ENCODE data around the gene ZBED2. TPM values are rescaled to one million over a fixed set of nuclear protein-coding genes. Genes with fewer than 3 reads are reported as not detected.
"Not testable (repeated sequence)": the region's sequence is repeated elsewhere in the genome, so short reads cannot be mapped to it uniquely, and the experiment has no call there.

ZBED2 gene
- 1 to 10 TPM in 1 of 4 donors, under 1 TPM in 2, not detected in 1; 0.49 to 1.9 (median 0.84) TPM for total RNA-seq

GRCh38 chr3:111595232-111595631, at the start of gene ZBED2:
ZBED2 (minus strand) TSS chr3:111595346; CDS start chr3:111594201, 1,145 bp downstream.
- TF ChIP-seq, protein P1, sequence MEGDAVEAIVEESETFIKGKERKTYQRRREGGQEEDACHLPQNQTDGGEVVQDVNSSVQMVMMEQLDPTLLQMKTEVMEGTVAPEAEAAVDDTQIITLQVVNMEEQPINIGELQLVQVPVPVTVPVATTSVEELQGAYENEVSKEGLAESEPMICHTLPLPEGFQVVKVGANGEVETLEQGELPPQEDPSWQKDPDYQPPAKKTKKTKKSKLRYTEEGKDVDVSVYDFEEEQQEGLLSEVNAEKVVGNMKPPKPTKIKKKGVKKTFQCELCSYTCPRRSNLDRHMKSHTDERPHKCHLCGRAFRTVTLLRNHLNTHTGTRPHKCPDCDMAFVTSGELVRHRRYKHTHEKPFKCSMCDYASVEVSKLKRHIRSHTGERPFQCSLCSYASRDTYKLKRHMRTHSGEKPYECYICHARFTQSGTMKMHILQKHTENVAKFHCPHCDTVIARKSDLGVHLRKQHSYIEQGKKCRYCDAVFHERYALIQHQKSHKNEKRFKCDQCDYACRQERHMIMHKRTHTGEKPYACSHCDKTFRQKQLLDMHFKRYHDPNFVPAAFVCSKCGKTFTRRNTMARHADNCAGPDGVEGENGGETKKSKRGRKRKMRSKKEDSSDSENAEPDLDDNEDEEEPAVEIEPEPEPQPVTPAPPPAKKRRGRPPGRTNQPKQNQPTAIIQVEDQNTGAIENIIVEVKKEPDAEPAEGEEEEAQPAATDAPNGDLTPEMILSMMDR (IDR thresholded peaks at IDR 0.05): no peak
- TF ChIP-seq POLR2A (IDR thresholded peaks at IDR 0.05): no peak
- no peak for DNase-seq (ENCODE audit: low spot score in 2 of 2)
- no peak within 1 kb of the TSS for H3K4me3 ChIP-seq (ENCODE audit: low read depth, poor library complexity, severe bottlenecking)
- intact Hi-C loops (cut with DNase I; ENCODE audit: low total_unique reads): no loop called here
- 33 to 39% methylated on average over 2 of the region's 2 CpGs for WGBS, 2 donors

DNA sequence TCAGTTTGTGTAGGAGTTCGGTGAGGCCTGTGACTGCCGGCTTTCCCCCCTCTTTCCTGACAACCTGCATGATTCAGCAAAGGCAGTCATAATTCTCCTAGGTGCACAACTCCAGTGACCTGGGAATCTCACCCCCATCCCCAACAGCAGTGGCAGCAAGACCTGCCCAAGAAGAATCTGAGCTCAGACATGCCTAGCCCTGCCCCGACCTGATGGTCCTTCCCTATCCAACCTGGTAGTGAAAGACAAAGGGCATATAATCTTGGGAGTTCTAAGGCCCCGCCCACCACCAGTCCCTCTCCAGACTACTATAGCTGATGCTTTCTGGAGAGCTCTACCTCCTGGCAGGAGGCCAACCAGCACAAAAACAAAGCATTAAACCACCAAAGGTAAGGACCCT, 44.2 kb upstream of the ZBED2 start:
- WGBS, 2 donors: 76 to 77% methylated on average over 4 of the region's 4 CpGs
- TF ChIP-seq, protein P1 (IDR thresholded peaks at IDR 0.05): no peak
- TF ChIP-seq POLR2A (IDR thresholded peaks at IDR 0.05): no peak
- DNase-seq (ENCODE audit: low spot score in 2 of 2): no peak
- H3K4me3 ChIP-seq (ENCODE audit: low read depth, poor library complexity, severe bottlenecking): no peak overlapping the region
- intact Hi-C loops (cut with DNase I; ENCODE audit: low total_unique reads): no loop called here

DNA sequence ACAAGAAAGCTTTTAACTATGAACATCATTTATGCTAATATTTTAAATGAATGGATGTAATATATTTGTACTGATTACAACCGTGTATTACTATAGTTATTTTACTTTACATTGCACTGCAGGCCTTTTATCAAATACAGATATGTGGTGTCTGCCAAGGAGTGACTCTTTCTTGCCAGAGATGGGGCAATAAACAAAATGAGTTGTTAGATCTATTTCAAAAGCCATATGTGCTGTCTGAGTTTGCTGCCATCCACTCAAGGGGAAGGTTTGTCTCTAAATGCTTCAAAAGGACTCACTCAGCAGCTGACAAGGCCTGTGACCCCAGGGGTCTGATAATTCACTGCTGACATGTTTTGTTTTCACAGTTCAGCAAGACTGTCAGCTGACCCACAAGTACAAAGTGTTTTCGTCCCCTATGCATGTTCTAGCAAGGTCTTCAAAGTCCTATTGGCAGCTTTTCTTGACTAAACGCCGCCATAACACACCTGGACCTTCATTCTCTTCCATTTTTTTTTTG, 41.3 kb upstream of the ZBED2 start:
- no peak overlapping the region for H3K4me3 ChIP-seq (ENCODE audit: low read depth, poor library complexity, severe bottlenecking)
- TF ChIP-seq POLR2A (IDR thresholded peaks at IDR 0.05): no peak
- TF ChIP-seq, protein P1 (IDR thresholded peaks at IDR 0.05): no peak
- intact Hi-C loops (cut with DNase I; ENCODE audit: low total_unique reads): no loop called here
- WGBS, 2 donors: 32 to 39% methylated on average over 4 of the region's 4 CpGs
- DNase-seq (ENCODE audit: low spot score in 2 of 2): no peak

GRCh38 chr3:111635403-111635802, 40.3 kb upstream of the ZBED2 start:
- intact Hi-C loops (cut with DNase I; ENCODE audit: low total_unique reads): no loop called here
- WGBS, 2 donors: 80 to 82% methylated on average over 2 of the region's 2 CpGs
- DNase-seq (ENCODE audit: low spot score in 2 of 2): no peak

DNA sequence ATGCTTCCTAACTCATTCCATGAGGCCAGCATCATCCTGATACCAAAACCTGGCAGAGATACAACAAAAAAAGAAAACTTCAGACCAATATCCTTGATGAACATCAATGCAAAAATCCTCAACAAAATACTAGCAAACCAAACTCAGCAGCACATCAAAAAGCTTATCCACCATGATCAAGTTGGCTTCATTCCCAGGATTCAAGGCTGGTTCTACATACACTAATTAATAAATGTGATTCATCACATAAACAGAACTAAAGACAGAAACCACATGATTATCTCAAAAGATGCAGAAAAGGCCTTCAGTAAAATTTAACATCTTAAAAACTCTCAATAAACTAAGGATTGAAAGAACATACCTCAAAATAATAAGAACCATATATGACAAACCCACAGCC, 35.5 kb upstream of the ZBED2 start:
- H3K4me3 ChIP-seq (ENCODE audit: low read depth, poor library complexity, severe bottlenecking); DNase-seq (ENCODE audit: low spot score in 2 of 2); intact Hi-C loops (cut with DNase I; ENCODE audit: low total_unique reads): not testable (repeated sequence)

More at GRCh38 chr3:111635403-111635802, 40.3 kb upstream of the ZBED2 start:
- H3K4me3 ChIP-seq (ENCODE audit: low read depth, poor library complexity, severe bottlenecking): no peak overlapping the region
- no peak for TF ChIP-seq POLR2A (IDR thresholded peaks at IDR 0.05)
- TF ChIP-seq, protein P1 (IDR thresholded peaks at IDR 0.05): no peak

- intact Hi-C loops (cut with DNase I; ENCODE audit: low total_unique reads); H3K4me3 ChIP-seq (ENCODE audit: low read depth, poor library complexity, severe bottlenecking); DNase-seq (ENCODE audit: low spot score in 2 of 2): not testable (repeated sequence)
- WGBS, 2 donors: 96 to 100% methylated on average over 1 of the region's 1 CpG
Measured at GRCh38 chr3:111629018-111629417, 33.9 kb upstream of the ZBED2 start.

GRCh38 chr3:111627092-111627491, 31.9 kb upstream of the ZBED2 start:
- WGBS, 2 donors: 40 to 73% methylated on average over 2 of the region's 2 CpGs
- no peak for TF ChIP-seq POLR2A (IDR thresholded peaks at IDR 0.05)
- TF ChIP-seq, protein P1 (IDR thresholded peaks at IDR 0.05): no peak
- no peak for DNase-seq (ENCODE audit: low spot score in 2 of 2)
- H3K4me3 ChIP-seq (ENCODE audit: low read depth, poor library complexity, severe bottlenecking): no peak overlapping the region
- intact Hi-C loops (cut with DNase I; ENCODE audit: low total_unique reads): no loop called here

All from lower leg skin (tissue), 4 donors.